Measurements from ENCODE around the gene JADE1.
A peak's percentile ranks its signal among the peaks of the same experiment; 100 is the strongest.

Gene JADE1

DNA sequence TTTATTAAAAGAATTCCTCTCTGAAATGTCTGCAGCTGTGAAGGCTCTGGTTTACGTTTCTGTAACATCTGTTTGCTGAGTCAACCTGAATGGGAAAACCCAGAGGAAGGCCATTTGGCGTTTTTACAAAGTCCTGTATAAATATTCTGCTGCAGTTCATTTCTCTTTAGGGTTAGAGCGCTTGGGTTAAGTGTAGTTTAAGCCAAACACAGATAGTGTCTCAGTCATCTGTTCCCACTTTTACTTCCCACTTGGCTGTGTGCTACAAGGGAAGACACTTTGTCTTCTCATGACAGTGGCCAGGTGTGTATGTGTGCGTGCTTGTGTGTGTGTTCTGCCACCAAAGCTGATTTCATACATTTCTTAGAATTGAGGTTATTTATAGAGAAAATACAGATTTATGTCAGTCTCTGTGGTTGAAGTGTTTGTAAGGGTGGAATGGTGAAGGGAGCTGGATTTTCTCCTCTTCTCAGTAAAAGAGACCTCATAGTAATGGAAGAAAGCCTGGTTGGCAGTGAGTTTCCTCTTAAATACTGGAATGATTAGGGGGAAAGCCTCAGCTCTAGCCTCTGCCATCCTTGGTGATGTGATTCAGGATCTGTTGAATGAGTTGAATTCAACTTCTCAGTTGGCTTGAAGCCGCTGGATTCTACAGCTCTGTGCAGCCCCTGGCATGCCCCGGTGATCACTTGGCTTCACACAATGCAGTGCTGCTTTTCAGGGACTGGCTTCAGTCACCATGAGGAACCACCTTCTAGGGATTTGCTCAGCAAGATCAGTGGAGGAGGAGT is 50.6 kb downstream of the JADE1 start:
- H3K27ac Mint-ChIP-seq (ENCODE audit: low read depth): peak overlapping the region; percentile 23
- H3K4me3 Mint-ChIP-seq: no peak overlapping the region
- peaks cover 56% of the 10 kb centered on the region for H3K36me3 Mint-ChIP-seq (ENCODE audit: insufficient read depth)
- H3K27me3 Mint-ChIP-seq: no peaks in the 10 kb centered on the region
- no peak for ATAC-seq (replicated peaks; ENCODE audit: extremely low read depth, poor library complexity, severe bottlenecking)
- H3K4me1 Mint-ChIP-seq: peaks cover 35% of the 10 kb centered on the region
- no peak for DNase-seq (ENCODE audit: low spot score in 2 of 2)
- no peaks in the 10 kb centered on the region for H3K9me3 Mint-ChIP-seq

DNA sequence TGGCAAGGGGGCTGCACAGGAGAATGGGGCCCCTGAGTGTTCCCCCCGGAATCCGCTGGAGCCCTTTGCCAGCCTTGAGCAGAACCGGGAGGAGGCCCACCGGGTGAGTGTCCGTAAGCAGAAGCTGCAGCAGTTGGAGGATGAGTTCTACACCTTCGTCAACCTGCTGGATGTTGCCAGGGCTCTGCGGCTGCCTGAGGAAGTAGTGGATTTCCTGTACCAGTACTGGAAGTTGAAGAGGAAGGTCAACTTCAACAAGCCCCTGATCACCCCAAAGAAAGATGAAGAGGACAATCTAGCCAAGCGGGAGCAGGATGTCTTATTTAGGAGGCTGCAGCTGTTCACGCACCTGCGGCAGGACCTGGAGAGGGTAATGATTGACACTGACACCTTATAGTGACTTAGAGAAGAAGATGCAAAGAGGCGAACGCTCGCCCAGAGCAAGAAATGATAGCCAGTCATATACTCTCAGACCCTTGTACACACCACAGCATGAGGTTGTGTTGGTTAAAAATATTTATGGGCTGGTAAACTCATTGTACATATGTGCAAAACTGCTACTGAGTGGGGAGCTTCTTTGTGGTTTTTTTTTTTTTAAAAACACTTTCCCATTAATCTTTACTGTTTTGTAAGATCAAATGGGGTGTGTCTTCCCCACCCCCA is 52.5 kb downstream of the JADE1 start:
- Mint-ChIP-seq H3K36me3 (ENCODE audit: insufficient read depth) (peaks cover 45% of the 10 kb centered on the region), H3K9me3 (no peaks in the 10 kb centered on the region), H3K27ac (ENCODE audit: low read depth) (peak overlapping the region; percentile 78), H3K4me1 (peaks cover 44% of the 10 kb centered on the region), H3K4me3 (peak overlapping the region; percentile 53), H3K27me3 (no peaks in the 10 kb centered on the region)
- no peak for ATAC-seq (replicated peaks; ENCODE audit: extremely low read depth, poor library complexity, severe bottlenecking)
- DNase-seq (ENCODE audit: low spot score in 2 of 2): no peak

DNA sequence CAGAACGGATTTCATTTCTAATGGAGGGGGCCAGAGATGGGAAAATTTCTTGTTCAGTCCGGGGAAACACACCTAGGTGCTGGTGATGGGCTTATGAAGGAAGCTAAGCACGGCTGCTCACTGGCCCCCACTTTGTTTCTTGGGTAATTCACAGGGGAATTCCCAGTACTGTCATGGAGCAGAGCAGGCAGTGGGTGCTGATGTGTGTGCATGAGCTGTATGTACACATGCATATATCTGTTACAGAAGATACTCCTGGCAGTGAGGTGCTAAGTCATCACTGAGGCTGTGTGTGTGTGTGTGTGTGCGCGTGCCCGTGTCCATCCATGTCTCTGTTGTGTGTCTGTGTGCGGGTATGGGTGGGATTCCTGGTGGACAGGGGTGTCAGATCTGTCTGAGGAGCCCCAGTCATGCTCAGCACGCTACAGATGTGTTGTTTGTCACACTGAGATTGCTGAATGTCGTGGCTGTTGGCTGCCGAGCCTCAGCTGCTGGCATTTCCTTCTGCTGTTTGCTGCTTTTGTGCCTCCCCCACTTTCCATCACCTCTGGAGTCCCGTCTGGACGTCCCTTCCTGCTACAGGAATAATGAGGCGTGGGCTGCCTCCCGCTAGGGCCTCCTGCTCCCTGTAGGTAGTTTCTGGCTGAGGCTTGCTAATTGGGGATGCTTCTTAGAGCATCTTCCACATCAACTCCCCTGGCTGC is 53.3 kb downstream of the JADE1 start:
- Mint-ChIP-seq H3K4me3 (peak overlapping the region; percentile 23), H3K27me3 (no peaks in the 10 kb centered on the region), H3K27ac (ENCODE audit: low read depth) (peak overlapping the region; percentile 79), H3K36me3 (ENCODE audit: insufficient read depth) (peaks cover 41% of the 10 kb centered on the region), H3K4me1 (peaks cover 44% of the 10 kb centered on the region), H3K9me3 (no peaks in the 10 kb centered on the region)
- DNase-seq (ENCODE audit: low spot score in 2 of 2) (no peak), ATAC-seq (replicated peaks; ENCODE audit: extremely low read depth, poor library complexity, severe bottlenecking) (peak; percentile 76)

DNA sequence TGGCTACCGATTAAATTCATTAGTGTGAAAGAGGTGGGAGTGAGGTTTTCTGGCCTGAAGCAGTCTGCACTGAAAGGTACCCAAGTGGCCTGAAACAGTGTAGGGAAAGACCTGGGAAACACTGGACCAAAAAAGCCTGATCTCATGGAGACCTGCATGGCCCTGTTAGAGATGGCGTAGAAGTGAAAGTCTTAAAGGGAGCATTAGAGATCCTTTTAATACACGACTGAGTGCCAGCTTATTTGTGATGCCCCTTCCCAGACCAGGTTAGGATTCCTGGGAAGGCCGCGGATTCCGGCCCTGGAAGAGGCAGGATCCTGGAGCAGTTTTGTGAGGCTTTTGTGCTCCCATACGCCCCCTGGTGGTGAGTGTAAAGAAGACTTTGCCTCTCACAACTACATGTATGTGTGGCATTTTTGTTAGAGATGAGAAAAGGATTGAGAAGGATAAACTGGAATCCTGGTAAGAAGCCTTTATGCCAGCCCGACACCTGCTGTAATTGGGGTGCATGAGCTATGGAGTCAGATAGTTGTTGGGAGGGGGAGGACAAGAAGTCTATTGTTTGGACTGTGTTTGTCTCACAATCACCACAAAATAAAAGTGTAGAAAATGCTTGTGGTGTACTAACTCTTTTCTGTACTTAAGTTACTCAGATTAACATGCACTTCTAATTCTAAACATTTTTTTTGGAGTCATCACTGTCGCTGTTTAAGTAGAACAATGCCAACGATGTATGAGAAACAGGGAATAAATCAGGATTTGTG is 54.0 kb downstream of the JADE1 start:
- Mint-ChIP-seq H3K9me3 (no peaks in the 10 kb centered on the region), H3K27ac (ENCODE audit: low read depth) (peak overlapping the region; percentile 79), H3K4me1 (peaks cover 44% of the 10 kb centered on the region), H3K27me3 (no peaks in the 10 kb centered on the region), H3K4me3 (peak overlapping the region; percentile 23), H3K36me3 (ENCODE audit: insufficient read depth) (peaks cover 37% of the 10 kb centered on the region)
- peak; percentile 35 for ATAC-seq (replicated peaks; ENCODE audit: extremely low read depth, poor library complexity, severe bottlenecking)
- DNase-seq (ENCODE audit: low spot score in 2 of 2): peak; percentile 35 to 56

DNA sequence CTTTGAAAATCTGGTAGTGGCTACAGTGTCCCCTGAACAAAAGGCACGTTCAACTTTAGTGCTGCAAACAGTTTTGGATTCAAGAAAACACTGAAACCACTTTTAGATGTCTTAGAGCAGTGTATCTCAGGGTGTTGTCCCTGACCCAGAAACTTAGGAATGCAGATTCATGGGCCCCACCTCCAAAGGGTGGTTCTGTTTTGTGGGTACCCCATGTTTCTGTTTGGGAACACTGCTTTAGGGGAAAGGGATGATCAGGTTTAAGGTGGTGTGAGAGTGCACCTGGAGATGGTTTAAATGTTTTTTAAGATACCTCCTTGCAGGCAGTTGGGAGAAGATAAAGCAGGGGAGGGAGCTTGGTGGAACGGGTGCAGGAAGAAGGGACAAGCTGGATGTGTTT is 55.6 kb downstream of the JADE1 start:
- Mint-ChIP-seq H3K27ac (ENCODE audit: low read depth) (peak overlapping the region; percentile 36), H3K27me3 (no peaks in the 10 kb centered on the region), H3K4me3 (no peak overlapping the region), H3K4me1 (peaks cover 51% of the 10 kb centered on the region), H3K9me3 (no peaks in the 10 kb centered on the region), H3K36me3 (ENCODE audit: insufficient read depth) (peaks cover 47% of the 10 kb centered on the region)
- no peak for ATAC-seq (replicated peaks; ENCODE audit: extremely low read depth, poor library complexity, severe bottlenecking)
- no peak for DNase-seq (ENCODE audit: low spot score in 2 of 2)

DNA sequence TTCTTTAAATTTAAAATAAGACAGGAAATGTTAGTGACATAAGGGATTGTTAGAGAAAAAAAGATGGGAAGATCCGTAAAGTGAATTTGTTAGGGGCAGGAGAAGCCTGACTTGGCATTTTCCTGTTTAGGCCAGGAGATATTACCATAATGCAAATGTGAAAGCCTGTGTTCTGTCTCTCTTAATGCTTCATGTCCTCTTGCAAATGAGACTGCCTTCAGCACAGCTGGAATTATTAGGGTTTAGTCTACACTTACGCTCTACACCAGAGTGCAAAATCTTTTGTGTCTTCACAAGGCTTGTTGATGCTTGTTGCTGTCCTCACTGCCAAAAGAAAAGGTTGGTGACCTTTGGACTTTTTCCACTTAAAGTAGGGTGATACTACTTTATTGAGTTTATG is 56.8 kb downstream of the JADE1 start:
- Mint-ChIP-seq H3K9me3 (no peaks in the 10 kb centered on the region), H3K4me3 (no peak overlapping the region), H3K27me3 (no peaks in the 10 kb centered on the region), H3K4me1 (peaks cover 45% of the 10 kb centered on the region), H3K27ac (ENCODE audit: low read depth) (no peak overlapping the region), H3K36me3 (ENCODE audit: insufficient read depth) (peaks cover 50% of the 10 kb centered on the region)
- ATAC-seq (replicated peaks; ENCODE audit: extremely low read depth, poor library complexity, severe bottlenecking): no peak
- DNase-seq (ENCODE audit: low spot score in 2 of 2): no peak

DNA sequence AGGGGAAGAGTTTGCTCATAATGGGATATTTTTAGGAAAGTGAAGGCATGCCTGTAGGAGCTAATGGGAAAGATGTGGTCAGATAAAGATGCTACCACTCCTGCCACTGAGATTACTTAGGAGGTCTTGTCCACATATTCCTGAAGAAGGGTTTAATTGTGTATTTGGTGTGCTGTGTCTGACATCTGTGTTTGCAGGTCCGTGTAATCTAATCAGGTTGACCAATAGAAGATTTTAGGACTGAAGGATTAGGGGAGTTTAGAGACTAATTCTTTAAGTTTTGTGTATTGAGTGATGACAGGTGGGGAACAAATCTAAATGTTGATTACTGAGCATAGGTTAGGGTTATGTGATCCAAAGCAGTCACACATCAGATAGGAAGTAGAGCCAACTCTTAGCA is 57.2 kb downstream of the JADE1 start:
- H3K9me3 Mint-ChIP-seq: no peaks in the 10 kb centered on the region
- DNase-seq (ENCODE audit: low spot score in 2 of 2): no peak
- H3K36me3 Mint-ChIP-seq (ENCODE audit: insufficient read depth): peaks cover 48% of the 10 kb centered on the region
- H3K27ac Mint-ChIP-seq (ENCODE audit: low read depth): no peak overlapping the region
- H3K4me3 Mint-ChIP-seq: no peak overlapping the region
- no peak for ATAC-seq (replicated peaks; ENCODE audit: extremely low read depth, poor library complexity, severe bottlenecking)
- H3K27me3 Mint-ChIP-seq: no peaks in the 10 kb centered on the region
- peaks cover 41% of the 10 kb centered on the region for H3K4me1 Mint-ChIP-seq

DNA sequence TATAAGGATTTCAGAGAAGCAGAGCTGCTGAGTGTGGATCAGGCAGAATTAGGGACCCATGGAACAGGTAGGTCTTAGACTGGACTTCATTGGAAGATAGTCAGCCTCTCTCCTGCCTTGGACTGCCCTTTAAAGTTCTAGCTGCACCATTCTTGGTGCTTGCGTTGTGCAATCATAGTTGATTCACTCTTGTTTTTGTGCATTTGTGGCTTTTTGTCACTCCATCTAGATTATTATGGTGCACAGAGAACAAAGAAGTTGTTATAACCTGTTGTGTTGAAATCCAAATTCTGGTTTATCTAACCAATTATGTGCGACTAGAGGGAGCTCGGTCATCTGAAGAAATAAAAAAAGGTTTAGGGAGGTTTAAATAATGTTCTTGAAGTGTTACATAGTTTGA is 59.3 kb downstream of the JADE1 start:
- H3K9me3 Mint-ChIP-seq: no peaks in the 10 kb centered on the region
- H3K4me1 Mint-ChIP-seq: peaks cover 20% of the 10 kb centered on the region
- no peaks in the 10 kb centered on the region for H3K27me3 Mint-ChIP-seq
- ATAC-seq (replicated peaks; ENCODE audit: extremely low read depth, poor library complexity, severe bottlenecking) (no peak), DNase-seq (ENCODE audit: low spot score in 2 of 2) (no peak)
- H3K36me3 Mint-ChIP-seq (ENCODE audit: insufficient read depth): peaks cover 41% of the 10 kb centered on the region
- no peak overlapping the region for H3K27ac Mint-ChIP-seq (ENCODE audit: low read depth)
- no peak overlapping the region for H3K4me3 Mint-ChIP-seq

DNA sequence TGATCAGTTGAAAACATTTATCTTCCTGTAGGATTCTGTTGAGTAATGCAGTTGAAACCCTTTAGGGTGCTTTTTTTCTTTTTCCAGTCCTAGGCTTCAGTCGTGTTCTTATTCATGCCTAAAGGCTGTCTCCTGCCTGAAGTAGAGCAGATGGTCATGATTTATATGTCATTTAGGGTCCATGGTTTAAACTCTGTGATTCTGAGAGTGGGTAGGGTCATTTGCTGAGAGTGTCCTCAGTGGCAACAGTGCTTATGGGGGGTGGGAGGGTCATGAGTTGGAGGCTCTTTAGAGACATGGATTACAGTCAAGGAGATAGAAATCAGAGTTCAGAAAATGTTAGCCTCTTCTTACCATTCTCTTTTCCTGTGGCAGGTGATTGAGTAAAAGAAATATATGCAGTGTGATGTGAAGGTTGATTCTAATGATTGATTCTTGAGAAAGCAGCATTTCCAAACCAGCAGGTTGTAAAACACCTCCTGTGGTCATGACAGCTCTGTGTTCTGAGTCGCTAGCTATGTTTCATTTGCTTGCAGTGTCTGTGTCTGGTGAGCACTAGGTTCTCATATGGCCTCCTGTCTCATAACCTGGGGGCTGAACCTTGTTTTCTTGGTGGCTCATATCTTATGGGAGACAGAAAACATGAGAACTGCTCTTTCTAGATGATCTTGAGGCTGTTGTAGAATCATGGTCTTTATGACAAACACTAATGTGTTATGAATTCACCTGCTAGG is 60.4 kb downstream of the JADE1 start:
- ATAC-seq (replicated peaks; ENCODE audit: extremely low read depth, poor library complexity, severe bottlenecking) (no peak), DNase-seq (ENCODE audit: low spot score in 2 of 2) (no peak)
- Mint-ChIP-seq H3K4me1 (peaks cover 19% of the 10 kb centered on the region), H3K27ac (ENCODE audit: low read depth) (no peak overlapping the region), H3K9me3 (no peaks in the 10 kb centered on the region), H3K36me3 (ENCODE audit: insufficient read depth) (peaks cover 37% of the 10 kb centered on the region), H3K27me3 (no peaks in the 10 kb centered on the region), H3K4me3 (no peak overlapping the region)

DNA sequence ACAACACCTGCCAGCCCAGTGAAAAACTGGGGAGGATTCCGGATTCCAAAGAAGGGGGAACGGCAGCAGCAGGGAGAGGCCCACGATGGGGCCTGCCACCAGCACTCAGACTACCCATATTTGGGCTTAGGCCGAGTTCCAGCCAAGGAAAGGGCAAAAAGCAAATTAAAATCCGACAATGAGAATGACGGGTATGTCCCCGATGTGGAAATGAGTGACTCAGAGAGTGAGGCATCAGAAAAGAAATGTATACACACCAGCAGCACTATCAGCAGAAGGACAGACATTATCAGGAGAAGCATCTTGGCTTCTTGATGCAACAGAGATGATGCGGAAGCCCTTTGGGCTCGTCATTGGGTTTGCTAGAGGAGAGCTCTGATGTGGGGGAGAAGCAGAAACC is 62.4 kb downstream of the JADE1 start:
- peaks cover 7% of the 10 kb centered on the region for H3K4me1 Mint-ChIP-seq
- H3K27me3 Mint-ChIP-seq: no peaks in the 10 kb centered on the region
- no peak for DNase-seq (ENCODE audit: low spot score in 2 of 2)
- no peaks in the 10 kb centered on the region for H3K9me3 Mint-ChIP-seq
- peak overlapping the region; percentile 70 for H3K27ac Mint-ChIP-seq (ENCODE audit: low read depth)
- ATAC-seq (replicated peaks; ENCODE audit: extremely low read depth, poor library complexity, severe bottlenecking): no peak
- H3K4me3 Mint-ChIP-seq: no peak overlapping the region
- peaks cover 39% of the 10 kb centered on the region for H3K36me3 Mint-ChIP-seq (ENCODE audit: insufficient read depth)

DNA sequence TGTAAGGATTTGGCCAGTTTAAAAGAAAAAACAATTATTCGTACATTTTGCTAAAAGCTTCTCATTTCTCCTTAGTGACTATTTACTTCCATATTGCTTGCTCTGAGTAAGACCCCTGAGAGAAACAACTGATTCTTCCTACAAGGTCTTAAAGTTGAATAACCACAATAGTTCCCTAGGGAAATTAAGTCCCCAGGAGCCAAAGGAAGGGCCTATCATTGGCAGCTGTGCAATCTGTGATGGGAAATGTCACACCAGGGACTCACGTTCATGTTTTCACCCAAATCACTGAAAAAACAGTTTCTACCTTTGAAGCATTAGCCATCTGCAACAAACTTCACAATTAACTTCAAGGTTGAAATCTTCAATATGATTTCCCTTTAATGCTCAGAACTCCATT is 66.7 kb downstream of the JADE1 start:
- no peak overlapping the region for H3K27ac Mint-ChIP-seq (ENCODE audit: low read depth)

DNA sequence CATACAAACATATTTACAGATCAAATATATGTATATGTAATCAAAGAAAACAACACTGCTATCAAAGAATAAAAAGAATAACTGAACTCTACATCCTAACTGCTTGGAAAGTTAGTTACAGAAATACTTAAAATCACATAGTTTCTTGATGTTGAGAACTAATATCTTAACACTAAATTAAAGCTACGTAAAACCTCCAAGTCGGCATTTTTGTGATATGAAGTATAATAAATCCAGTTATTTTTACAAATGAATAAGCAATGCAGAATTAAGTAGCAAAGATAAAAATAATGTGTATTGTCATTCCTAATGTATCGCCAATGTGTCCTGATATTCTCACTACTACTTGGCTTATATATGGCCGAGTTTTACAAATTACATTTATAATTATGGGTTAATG is 68.4 kb downstream of the JADE1 start:
- Mint-ChIP-seq H3K4me3 (no peak overlapping the region), H3K36me3 (ENCODE audit: insufficient read depth) (peaks cover 3% of the 10 kb centered on the region), H3K9me3 (no peaks in the 10 kb centered on the region), H3K27ac (ENCODE audit: low read depth) (no peak overlapping the region), H3K27me3 (no peaks in the 10 kb centered on the region), H3K4me1 (no peaks in the 10 kb centered on the region)
- DNase-seq (ENCODE audit: low spot score in 2 of 2) (no peak), ATAC-seq (replicated peaks; ENCODE audit: extremely low read depth, poor library complexity, severe bottlenecking) (no peak)

More for the DNA sequence above, 66.7 kb downstream of the JADE1 start:
- no peak overlapping the region for H3K4me3 Mint-ChIP-seq
- DNase-seq (ENCODE audit: low spot score in 2 of 2) (no peak), ATAC-seq (replicated peaks; ENCODE audit: extremely low read depth, poor library complexity, severe bottlenecking) (no peak)
- peaks cover 10% of the 10 kb centered on the region for H3K36me3 Mint-ChIP-seq (ENCODE audit: insufficient read depth)
- no peaks in the 10 kb centered on the region for H3K4me1 Mint-ChIP-seq
- no peaks in the 10 kb centered on the region for H3K27me3 Mint-ChIP-seq
- no peaks in the 10 kb centered on the region for H3K9me3 Mint-ChIP-seq

Data from central memory CD8-positive, alpha-beta T cell (primary cell).